SH-SY5Y (cell line): ENCODE measurements around the gene CLDN17.

Experiments used
- GATA2 ChIP-seq: IDR thresholded peaks from 2 replicates; pipeline ENCODE4 v1.6.1; 2011; ENCODE audit warnings: mild to moderate bottlenecking, low read depth, low read length
- GATA3 ChIP-seq: IDR thresholded peaks from 2 replicates; pipeline ENCODE4 v1.6.1; 2011; ENCODE audit warnings: low read depth, mild to moderate bottlenecking, low read length, moderate library complexity

- TF ChIP-seq GATA2 = no peak
- no peak for TF ChIP-seq GATA3
Measured at GRCh38 chr21:30146558-30147282, 19.9 kb downstream of the CLDN17 start.
